Measurements from ENCODE around the gene MXRA8. TPM values are rescaled to one million over a fixed set of nuclear protein-coding genes. Genes with fewer than 3 reads are reported as not detected.

MXRA8 gene
- total RNA-seq, 6 experiments from 2014 or later, result 2.2 to 11.9 (median 3.3) TPM

DNA sequence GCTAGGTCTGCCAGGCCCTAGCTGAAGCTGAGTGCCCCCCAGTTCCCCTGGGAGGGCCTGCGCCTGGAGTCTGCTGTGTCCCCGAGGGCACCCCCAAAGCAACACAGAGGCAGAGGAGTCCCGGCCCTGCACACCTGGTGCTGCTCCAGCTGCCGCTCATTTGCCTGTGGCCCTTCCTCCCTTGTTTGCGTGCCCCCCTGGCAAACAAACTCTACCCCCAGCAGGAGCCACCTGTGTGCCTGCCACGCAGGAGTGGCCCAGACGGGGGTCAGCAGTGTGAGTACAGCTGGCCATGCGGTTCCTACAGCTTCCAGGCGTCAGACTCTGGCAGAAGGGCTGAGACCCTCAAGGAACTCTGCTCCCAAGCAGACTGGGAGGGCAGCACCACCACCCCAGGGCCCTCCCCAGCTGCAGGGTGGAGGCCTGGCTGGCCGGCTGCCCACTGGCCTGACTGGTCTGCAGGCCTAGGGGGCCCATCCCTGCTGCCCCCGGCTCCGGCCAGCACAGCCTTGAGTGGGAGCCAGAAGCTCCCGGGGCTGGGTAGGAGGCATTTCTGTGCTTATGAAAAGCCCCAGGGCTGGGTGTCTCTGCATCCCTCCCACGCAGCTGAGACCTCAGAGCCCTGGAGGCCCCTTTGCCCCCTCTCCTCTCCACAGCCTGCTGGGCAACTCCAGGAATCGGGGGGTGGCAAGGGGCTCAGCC is 27.8 kb downstream of the MXRA8 start:
- H3K9me3 ChIP-seq, result no peaks in the 10 kb centered on the region

DNA sequence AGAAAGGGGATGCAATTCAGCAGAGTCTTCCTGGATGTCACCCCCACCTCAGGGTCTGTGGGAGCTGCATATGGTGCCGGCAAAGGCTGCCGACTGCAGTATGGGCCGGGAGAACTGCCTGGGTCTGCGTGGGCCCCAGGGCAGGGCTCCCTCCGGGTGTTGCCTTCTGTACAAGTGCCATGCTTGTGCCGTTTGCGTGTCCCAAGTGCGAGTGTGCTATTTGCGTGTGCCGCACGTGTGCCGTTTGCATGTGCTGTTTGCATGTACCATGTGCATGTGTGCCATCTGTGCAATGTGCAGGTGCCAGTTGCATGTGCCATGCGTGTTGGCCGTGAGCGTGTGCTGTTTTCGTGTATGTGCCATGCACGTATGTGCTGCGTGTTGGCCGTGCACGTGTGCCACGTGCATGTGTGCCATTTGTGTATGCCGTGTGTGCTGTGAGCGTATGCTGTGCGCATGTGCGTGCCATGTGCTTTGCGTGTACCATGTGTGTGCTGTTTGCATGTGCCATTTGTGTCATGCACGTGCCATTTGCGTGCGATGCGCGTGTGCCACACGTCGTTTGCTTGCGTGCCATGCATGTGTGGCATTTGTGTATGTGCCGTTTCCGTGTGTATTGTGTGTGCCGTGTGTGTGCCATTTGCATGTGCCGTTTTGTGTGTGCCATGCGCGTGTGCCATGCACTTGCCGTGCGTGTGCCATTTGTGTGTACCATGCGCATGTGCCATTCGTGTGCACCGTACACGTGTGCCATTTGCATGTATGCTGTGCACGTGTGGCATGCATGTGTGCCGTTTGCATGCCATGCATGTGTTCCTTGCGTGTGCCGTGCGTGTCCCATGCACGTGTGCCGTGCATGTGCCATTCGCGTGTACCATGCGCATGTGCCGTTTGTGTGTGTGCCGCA is 28.8 kb downstream of the MXRA8 start:
- intact Hi-C loops (cut with DNase I), result no loop called here
- no peak overlapping the region for H3K27ac ChIP-seq
- TF ChIP-seq POLR2A (IDR thresholded peaks at IDR 0.05), result peak; percentile 16
- TF ChIP-seq, protein P1, sequence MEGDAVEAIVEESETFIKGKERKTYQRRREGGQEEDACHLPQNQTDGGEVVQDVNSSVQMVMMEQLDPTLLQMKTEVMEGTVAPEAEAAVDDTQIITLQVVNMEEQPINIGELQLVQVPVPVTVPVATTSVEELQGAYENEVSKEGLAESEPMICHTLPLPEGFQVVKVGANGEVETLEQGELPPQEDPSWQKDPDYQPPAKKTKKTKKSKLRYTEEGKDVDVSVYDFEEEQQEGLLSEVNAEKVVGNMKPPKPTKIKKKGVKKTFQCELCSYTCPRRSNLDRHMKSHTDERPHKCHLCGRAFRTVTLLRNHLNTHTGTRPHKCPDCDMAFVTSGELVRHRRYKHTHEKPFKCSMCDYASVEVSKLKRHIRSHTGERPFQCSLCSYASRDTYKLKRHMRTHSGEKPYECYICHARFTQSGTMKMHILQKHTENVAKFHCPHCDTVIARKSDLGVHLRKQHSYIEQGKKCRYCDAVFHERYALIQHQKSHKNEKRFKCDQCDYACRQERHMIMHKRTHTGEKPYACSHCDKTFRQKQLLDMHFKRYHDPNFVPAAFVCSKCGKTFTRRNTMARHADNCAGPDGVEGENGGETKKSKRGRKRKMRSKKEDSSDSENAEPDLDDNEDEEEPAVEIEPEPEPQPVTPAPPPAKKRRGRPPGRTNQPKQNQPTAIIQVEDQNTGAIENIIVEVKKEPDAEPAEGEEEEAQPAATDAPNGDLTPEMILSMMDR (IDR thresholded peaks at IDR 0.05), result no peak
- 88% methylated on average over 32 of the region's 58 CpGs for WGBS (ENCODE audit: insufficient coverage, low coverage, low lambda C conversion rate, missing lambda C conversion rate)
- ATAC-seq, result no peak
- H3K4me1 ChIP-seq, result peaks cover 0 to 16% (median 3%) of the 10 kb centered on the region in 4 donors
- no peak for DNase-seq
- peaks cover 0 to 17% (median 4%) of the 10 kb centered on the region in 4 donors for H3K36me3 ChIP-seq
- H3K4me3 ChIP-seq, result no peak overlapping the region
- no peaks in the 10 kb centered on the region for H3K9me3 ChIP-seq
- H3K27me3 ChIP-seq, result no peaks in the 10 kb centered on the region

More for the DNA sequence above, 27.8 kb downstream of the MXRA8 start:
- DNase-seq, result no peak
- no peak for ATAC-seq
- 29% methylated on average over 2 of the region's 15 CpGs for WGBS (ENCODE audit: insufficient coverage, low coverage, low lambda C conversion rate, missing lambda C conversion rate)
- no peak overlapping the region for H3K4me3 ChIP-seq
- no peaks in the 10 kb centered on the region for H3K27me3 ChIP-seq
- no peak overlapping the region for H3K27ac ChIP-seq
- H3K4me1 ChIP-seq, result peaks cover 0 to 14% (median 3%) of the 10 kb centered on the region in 4 donors
- H3K36me3 ChIP-seq, result peaks cover 0 to 17% (median 4%) of the 10 kb centered on the region in 4 donors
- no peak for TF ChIP-seq POLR2A (IDR thresholded peaks at IDR 0.05)
- TF ChIP-seq, protein P1 (IDR thresholded peaks at IDR 0.05), result no peak
- intact Hi-C loops (cut with DNase I), result no loop called here

DNA sequence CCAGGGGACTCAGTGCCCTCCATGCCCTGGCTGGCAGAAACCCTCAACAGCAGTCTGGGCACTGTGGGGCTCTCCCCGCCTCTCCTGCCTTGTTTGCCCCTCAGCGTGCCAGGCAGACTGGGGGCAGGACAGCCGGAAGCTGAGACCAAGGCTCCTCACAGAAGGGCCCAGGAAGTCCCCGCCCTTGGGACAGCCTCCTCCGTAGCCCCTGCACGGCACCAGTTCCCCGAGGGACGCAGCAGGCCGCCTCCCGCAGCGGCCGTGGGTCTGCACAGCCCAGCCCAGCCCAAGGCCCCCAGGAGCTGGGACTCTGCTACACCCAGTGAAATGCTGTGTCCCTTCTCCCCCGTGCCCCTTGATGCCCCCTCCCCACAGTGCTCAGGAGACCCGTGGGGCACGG is 30.1 kb downstream of the MXRA8 start:
- Histone ChIP-seq H3K27ac (no peak overlapping the region), H3K4me1 (peaks cover 0 to 19% (median 3%) of the 10 kb centered on the region in 4 donors), H3K36me3 (peaks cover 0 to 17% (median 4%) of the 10 kb centered on the region in 4 donors), H3K4me3 (no peak overlapping the region), H3K27me3 (no peaks in the 10 kb centered on the region), H3K9me3 (no peaks in the 10 kb centered on the region)
- no peak for ATAC-seq
- DNase-seq, result no peak
- intact Hi-C loops (cut with DNase I), result no loop called here
- TF ChIP-seq, protein P1 (IDR thresholded peaks at IDR 0.05), result no peak
- no peak for TF ChIP-seq POLR2A (IDR thresholded peaks at IDR 0.05)
- WGBS (ENCODE audit: insufficient coverage, low coverage, low lambda C conversion rate, missing lambda C conversion rate), result no CpG with 5 or more reads among the region's 15 CpGs

DNA sequence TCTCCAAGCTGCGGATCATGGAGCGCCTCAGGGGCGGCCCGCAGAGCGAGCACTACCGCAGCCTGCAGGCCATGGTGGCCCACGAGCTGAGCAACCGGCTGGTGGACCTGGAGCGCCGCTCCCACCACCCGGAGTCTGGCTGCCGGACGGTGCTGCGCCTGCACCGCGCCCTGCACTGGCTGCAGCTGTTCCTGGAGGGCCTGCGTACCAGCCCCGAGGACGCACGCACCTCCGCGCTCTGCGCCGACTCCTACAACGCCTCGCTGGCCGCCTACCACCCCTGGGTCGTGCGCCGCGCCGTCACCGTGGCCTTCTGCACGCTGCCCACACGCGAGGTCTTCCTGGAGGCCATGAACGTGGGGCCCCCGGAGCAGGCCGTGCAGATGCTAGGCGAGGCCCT is 31.1 kb downstream of the MXRA8 start:
- DNase-seq, result no peak
- H3K4me1 ChIP-seq, result peaks cover 0 to 20% (median under 1%) of the 10 kb centered on the region in 4 donors
- no peak for ATAC-seq
- H3K9me3 ChIP-seq, result no peaks in the 10 kb centered on the region
- intact Hi-C loops (cut with DNase I), result no loop called here
- no peak overlapping the region for H3K4me3 ChIP-seq
- H3K36me3 ChIP-seq, result peaks cover 0 to 17% (median 4%) of the 10 kb centered on the region in 4 donors
- TF ChIP-seq, protein P1 (IDR thresholded peaks at IDR 0.05), result no peak
- TF ChIP-seq POLR2A (IDR thresholded peaks at IDR 0.05), result no peak
- H3K27me3 ChIP-seq, result no peaks in the 10 kb centered on the region
- WGBS (ENCODE audit: insufficient coverage, low coverage, low lambda C conversion rate, missing lambda C conversion rate), result no CpG with 5 or more reads among the region's 40 CpGs
- no peak overlapping the region for H3K27ac ChIP-seq
